ENCODE data around the gene VTA1. TPM values are rescaled to one million over a fixed set of nuclear protein-coding genes. Genes with fewer than 3 reads are reported as not detected.

VTA1 gene
- total and polyA plus RNA-seq, 2 of the 8 experiments (the other 6 are each of a cell fraction or from before 2014, with no cell fraction given): 63.6 to 67.0 TPM

- Histone ChIP-seq H3K4ac (replicated peaks; ENCODE audit: insufficient read length, low read depth, low read length) (no peak overlapping the region), H3K4me2 (ENCODE audit: insufficient read depth in 1 of 2, low read depth in 2 of 2, low read length in 2 of 2) (no peak overlapping the region), H3K27me3 (replicated peaks in 1 of 4; ENCODE audit: control insufficient read depth in 3 of 4, extremely low read depth in 1 of 4, insufficient read depth in 3 of 4, low read length in 3 of 4) (no peaks in the 10 kb centered on the region), H3K36me3 (ENCODE audit: control insufficient read depth in 2 of 4, insufficient read depth in 4 of 4, low read length in 3 of 4) (no peaks in the 10 kb centered on the region), H3K56ac (replicated peaks; ENCODE audit: insufficient read length, low read depth, low read length) (no peak overlapping the region), H3K23me2 (ENCODE audit: low read depth, low read length) (no peaks in the 10 kb centered on the region), H3K79me2 (ENCODE audit: control insufficient read depth in 1 of 2, insufficient read depth in 2 of 2, low read length in 2 of 2) (peaks cover 0 to 93% of the 10 kb centered on the region in 2 experiments), H3K27ac (ENCODE audit: low read depth, low read length) (no peak overlapping the region), H3K23ac (ENCODE audit: insufficient read length) (no peak overlapping the region), H3K79me1 (ENCODE audit: low read depth, low read length) (no peaks in the 10 kb centered on the region), H2AK5ac (ENCODE audit: low read depth, low read length) (no peak overlapping the region), H3K9ac (replicated peaks in 1 of 4; ENCODE audit: extremely low read depth in 1 of 4, low read depth in 3 of 4, low read length in 3 of 4) (no peak overlapping the region), H4K20me1 (replicated peaks in 1 of 2; ENCODE audit: control insufficient read depth in 1 of 2, insufficient read depth in 2 of 2, low read length in 2 of 2) (peaks cover 0 to 2% of the 10 kb centered on the region in 2 experiments), H3K14ac (ENCODE audit: insufficient read length) (no peak overlapping the region), H3K4me3 (ENCODE audit: extremely low read depth in 1 of 4, insufficient read depth in 2 of 4, low read depth in 3 of 4, low read length in 4 of 4) (no peak overlapping the region), H3K9me3 (ENCODE audit: insufficient read depth in 2 of 2, low read depth in 1 of 2, low read length in 1 of 2) (no peaks in the 10 kb centered on the region), H2AFZ (ENCODE audit: low read length) (no peak overlapping the region), H2BK20ac (ENCODE audit: low read length) (no peak overlapping the region), H2BK120ac (replicated peaks; ENCODE audit: low read depth, low read length) (no peak overlapping the region), H2BK5ac (ENCODE audit: low read depth, low read length) (no peak overlapping the region), H4K91ac (replicated peaks; ENCODE audit: insufficient read length, low read length) (no peak overlapping the region), H3K4me1 (replicated peaks in 1 of 4; ENCODE audit: control insufficient read depth in 3 of 4, insufficient read depth in 4 of 4, low read length in 3 of 4) (peaks cover 0 to 8% (median 2%) of the 10 kb centered on the region in 4 experiments; a peak in 4 of 7 replicates), H2BK12ac (ENCODE audit: low read depth, low read length) (no peak overlapping the region), H4K5ac (ENCODE audit: insufficient read length, low read depth, low read length) (no peak overlapping the region), H2BK15ac (ENCODE audit: low read length) (no peak overlapping the region), H3K18ac (ENCODE audit: extremely low read depth, low read length) (no peak overlapping the region), H4K8ac (ENCODE audit: extremely low read depth, insufficient read depth, low read length) (no peak overlapping the region)
- TF ChIP-seq ZNF274 (IDR thresholded peaks at IDR 0.05; ENCODE audit: borderline replicate concordance, extremely low read depth, low read length): no peak
- TF ChIP-seq JUN (IDR thresholded peaks at IDR 0.05; ENCODE audit: low read depth, low read length): no peak
- TF ChIP-seq RAD21 (IDR thresholded peaks at IDR 0.05 in 1 of 2, conservative IDR thresholded peaks at IDR 0.05 in 1 of 2; ENCODE audit: low read depth in 2 of 2, low read length in 2 of 2): no peak
- no peak for TF ChIP-seq RNF2 (IDR thresholded peaks at IDR 0.05; ENCODE audit: borderline replicate concordance, low read depth, low read length, missing control alignments, poor library complexity, severe bottlenecking)
- no peak for TF ChIP-seq SP2 (IDR thresholded peaks at IDR 0.05; ENCODE audit: low read length)
- no peak for TF ChIP-seq POLR2AphosphoS5 (IDR thresholded peaks at IDR 0.05; ENCODE audit: low read depth, low read length)
- no peak for TF ChIP-seq USF2 (IDR thresholded peaks at IDR 0.05; ENCODE audit: low read length)
- TF ChIP-seq SIX5 (IDR thresholded peaks at IDR 0.05; ENCODE audit: low read depth, low read length): no peak
- no peak for TF ChIP-seq FOSL1 (IDR thresholded peaks at IDR 0.05; ENCODE audit: insufficient read depth, low read depth, low read length)
- TF ChIP-seq E2F6 (IDR thresholded peaks at IDR 0.05): no peak
- TF ChIP-seq PHF8 (conservative IDR thresholded peaks at IDR 0.05; ENCODE audit: low read depth, low read length): no peak
- POLR2A ChIA-PET (ENCODE audit: partially characterized antibody): no interaction called here
- DNase-seq (ENCODE audit: low read depth in 1 of 2, low spot score in 2 of 2) (no peak), FAIRE-seq (no peak)
- CTCF ChIA-PET (ENCODE audit: partially characterized antibody): no interaction called here
Measured at GRCh38 chr6:142152746-142153145, 5.7 kb downstream of the VTA1 start.

Measured in H1 (cell line).